OCI-LY1 (cell line): ENCODE data around the gene C1orf87.

Experiments used
- H2AFZ ChIP-seq: fragments of 200-600 bp; sonication (generic), shearing (Covaris generic); 2 replicates; pipeline ENCODE4 v1.6.0; 2014; ENCODE audit warnings: antibody characterized with exemption, mild to moderate bottlenecking, low read length
- H3F3A ChIP-seq: fragments of 200-600 bp; sonication (generic), shearing (Covaris generic); 2 replicates; pipeline ENCODE4 v1.6.0; 2014; ENCODE audit warnings: mild to moderate bottlenecking, antibody characterized with exemption, low read length, moderate library complexity; ENCODE audit not compliant: insufficient read depth
- H3K27ac ChIP-seq: fragments of 200-600 bp; sonication (generic); 2 replicates; pipeline ENCODE4 v1.5.1; 2014; ENCODE audit warnings: low read length, mixed run types, mild to moderate bottlenecking, low read depth; ENCODE audit not compliant: poor library complexity, severe bottlenecking
- H3K27me3 ChIP-seq: fragments of 200-600 bp; sonication (generic); 2 replicates; pipeline ENCODE4 v1.6.0; 2014; ENCODE audit warnings: antibody characterized with exemption, mild to moderate bottlenecking, low read length, moderate library complexity; ENCODE audit not compliant: insufficient read depth
- H3K36me3 ChIP-seq: fragments of 200-600 bp; sonication (generic); 2 replicates; pipeline ENCODE4 v1.6.1; 2014; ENCODE audit warnings: mild to moderate bottlenecking, antibody characterized with exemption, low read length, moderate library complexity, mixed read lengths; ENCODE audit not compliant: insufficient read depth
- H3K4me1 ChIP-seq: fragments of 200-600 bp; sonication (generic); 2 replicates; pipeline ENCODE4 v1.5.1; 2014; ENCODE audit warnings: mild to moderate bottlenecking, low read length, moderate library complexity; ENCODE audit not compliant: insufficient read depth, severe bottlenecking
- H3K4me2 ChIP-seq: fragments of 200-600 bp; sonication (generic), shearing (Covaris generic); 2 replicates; pipeline ENCODE4 v1.6.1; 2014; ENCODE audit warnings: low read length
- H3K4me3 ChIP-seq: fragments of 200-600 bp; sonication (generic); 2 replicates; pipeline ENCODE4 v1.5.1; 2014; ENCODE audit warnings: low read length, low read depth, mild to moderate bottlenecking, mixed read lengths; ENCODE audit not compliant: poor library complexity, severe bottlenecking
- H3K79me2 ChIP-seq: fragments of 200-600 bp; shearing (Covaris generic); 2 replicates; pipeline ENCODE4 v1.6.1; 2016; ENCODE audit warnings: mixed run types, low read length, mixed read lengths; ENCODE audit not compliant: insufficient read depth
- H3K9ac ChIP-seq: fragments of 200-600 bp; sonication (generic), shearing (Covaris generic); 2 replicates; pipeline ENCODE4 v1.6.1; 2014; ENCODE audit warnings: mild to moderate bottlenecking, low read length, mixed read lengths
- H3K9me2 ChIP-seq: fragments of 200-600 bp; sonication (generic), shearing (Covaris generic); 2 replicates; pipeline ENCODE4 v1.6.1; 2014; ENCODE audit warnings: low read depth, mild to moderate bottlenecking, low read length, mixed read lengths
- H3K9me3 ChIP-seq: fragments of 200-600 bp; shearing (Covaris generic); 2 replicates; pipeline ENCODE4 v1.6.1; 2014; ENCODE audit warnings: low read length, mixed read lengths
- H4K20me1 ChIP-seq: fragments of 200-600 bp; sonication (generic), shearing (Covaris generic); 2 replicates; pipeline ENCODE4 v1.6.0; 2016; ENCODE audit warnings: mild to moderate bottlenecking, low read length; ENCODE audit not compliant: insufficient read depth
- CTCF ChIP-seq: fragments of 200-600 bp; sonication (generic), shearing (Covaris generic); IDR thresholded peaks from 2 replicates; pipeline ENCODE4 v1.5.1; 2017; ENCODE audit warnings: mild to moderate bottlenecking, antibody characterized with exemption, low read length, moderate library complexity, mixed read lengths
- EZH2 ChIP-seq: fragments of 200-600 bp; sonication (generic), shearing (Covaris generic); IDR thresholded peaks from 2 replicates; pipeline ENCODE4 v1.8.0; 2017; ENCODE audit warnings: borderline replicate concordance, mixed run types, mild to moderate bottlenecking, antibody characterized with exemption, low read length, moderate library complexity, mixed read lengths

Gene C1orf87

GRCh38 chr1:59985911-59986515 lies 87.6 kb downstream of the C1orf87 start:
- Histone ChIP-seq H3K4me2 (no peak overlapping the region), H3K27me3 (no peaks in the 10 kb centered on the region), H3K9ac (no peak overlapping the region), H2AFZ (no peak overlapping the region), H3K36me3 (no peaks in the 10 kb centered on the region), H3K4me1 (no peaks in the 10 kb centered on the region), H3K27ac (no peak overlapping the region), H3K9me2 (no peaks in the 10 kb centered on the region), H3K4me3 (no peak overlapping the region), H4K20me1 (no peaks in the 10 kb centered on the region), H3K9me3 (no peaks in the 10 kb centered on the region), H3F3A (no peaks in the 10 kb centered on the region), H3K79me2 (no peaks in the 10 kb centered on the region)
- TF ChIP-seq EZH2 (no peak), CTCF (no peak)

GRCh38 chr1:59979666-59980065 lies 93.9 kb downstream of the C1orf87 start:
- no peak overlapping the region for H3K4me3 ChIP-seq
- H3K9me3 ChIP-seq = no peaks in the 10 kb centered on the region
- no peaks in the 10 kb centered on the region for H3K4me1 ChIP-seq
- TF ChIP-seq CTCF = no peak
- no peak for TF ChIP-seq EZH2
- no peak overlapping the region for H2AFZ ChIP-seq
- no peaks in the 10 kb centered on the region for H3K9me2 ChIP-seq
- H3K36me3 ChIP-seq = no peaks in the 10 kb centered on the region
- H4K20me1 ChIP-seq = no peaks in the 10 kb centered on the region
- H3K79me2 ChIP-seq = no peaks in the 10 kb centered on the region
- H3F3A ChIP-seq = no peaks in the 10 kb centered on the region
- H3K9ac ChIP-seq = no peak overlapping the region
- no peak overlapping the region for H3K4me2 ChIP-seq
- no peak overlapping the region for H3K27ac ChIP-seq
- no peaks in the 10 kb centered on the region for H3K27me3 ChIP-seq

GRCh38 chr1:59978511-59978910 lies 95.1 kb downstream of the C1orf87 start:
- Histone ChIP-seq H2AFZ (no peak overlapping the region), H3K79me2 (no peaks in the 10 kb centered on the region), H3K9me3 (no peaks in the 10 kb centered on the region), H3K9me2 (no peaks in the 10 kb centered on the region), H3K9ac (no peak overlapping the region), H4K20me1 (no peaks in the 10 kb centered on the region), H3K27me3 (no peaks in the 10 kb centered on the region), H3K36me3 (no peaks in the 10 kb centered on the region), H3F3A (no peaks in the 10 kb centered on the region), H3K4me3 (no peak overlapping the region), H3K27ac (no peak overlapping the region), H3K4me1 (no peaks in the 10 kb centered on the region), H3K4me2 (no peak overlapping the region)
- TF ChIP-seq EZH2 (no peak), CTCF (no peak)
